Esophagus squamous epithelium (tissue), 4 donors: ENCODE data around the gene ASNSD1.

Experiments
- POLR2A ChIP-seq, 4 donors: fragments of 450-650 bp; IDR thresholded peaks; one replicate each; pipeline ENCODE4 v1.6.1; 2017; ENCODE audit warnings: antibody characterized with exemption in 4 of 4, mild to moderate bottlenecking in 4 of 4, moderate library complexity in 3 of 4
- TF ChIP-seq, protein P1 (sequence below), 6 experiments: fragments of 450-650 bp in 4 of 6; fragments of 200-600 bp in 2 of 6; sonication (generic) in 2 of 6; IDR thresholded peaks; one replicate each; pipeline ENCODE4 v1.5.1; 2016 to 2019; ENCODE audit warnings: antibody characterized with exemption in 6 of 6, mild to moderate bottlenecking in 4 of 6, moderate library complexity in 4 of 6

GRCh38 chr2:189661148-189661956 lies at the start of gene ASNSD1:
- TF ChIP-seq POLR2A (IDR thresholded peaks at IDR 0.05) = peak in 3 of 4 donors; percentile 41 to 87 (median 59)
- TF ChIP-seq, protein P1, sequence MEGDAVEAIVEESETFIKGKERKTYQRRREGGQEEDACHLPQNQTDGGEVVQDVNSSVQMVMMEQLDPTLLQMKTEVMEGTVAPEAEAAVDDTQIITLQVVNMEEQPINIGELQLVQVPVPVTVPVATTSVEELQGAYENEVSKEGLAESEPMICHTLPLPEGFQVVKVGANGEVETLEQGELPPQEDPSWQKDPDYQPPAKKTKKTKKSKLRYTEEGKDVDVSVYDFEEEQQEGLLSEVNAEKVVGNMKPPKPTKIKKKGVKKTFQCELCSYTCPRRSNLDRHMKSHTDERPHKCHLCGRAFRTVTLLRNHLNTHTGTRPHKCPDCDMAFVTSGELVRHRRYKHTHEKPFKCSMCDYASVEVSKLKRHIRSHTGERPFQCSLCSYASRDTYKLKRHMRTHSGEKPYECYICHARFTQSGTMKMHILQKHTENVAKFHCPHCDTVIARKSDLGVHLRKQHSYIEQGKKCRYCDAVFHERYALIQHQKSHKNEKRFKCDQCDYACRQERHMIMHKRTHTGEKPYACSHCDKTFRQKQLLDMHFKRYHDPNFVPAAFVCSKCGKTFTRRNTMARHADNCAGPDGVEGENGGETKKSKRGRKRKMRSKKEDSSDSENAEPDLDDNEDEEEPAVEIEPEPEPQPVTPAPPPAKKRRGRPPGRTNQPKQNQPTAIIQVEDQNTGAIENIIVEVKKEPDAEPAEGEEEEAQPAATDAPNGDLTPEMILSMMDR (IDR thresholded peaks at IDR 0.05) = peak; percentile 84 to 100 (median 98)
